ENCODE measurements around the gene AHNAK.

DNA sequence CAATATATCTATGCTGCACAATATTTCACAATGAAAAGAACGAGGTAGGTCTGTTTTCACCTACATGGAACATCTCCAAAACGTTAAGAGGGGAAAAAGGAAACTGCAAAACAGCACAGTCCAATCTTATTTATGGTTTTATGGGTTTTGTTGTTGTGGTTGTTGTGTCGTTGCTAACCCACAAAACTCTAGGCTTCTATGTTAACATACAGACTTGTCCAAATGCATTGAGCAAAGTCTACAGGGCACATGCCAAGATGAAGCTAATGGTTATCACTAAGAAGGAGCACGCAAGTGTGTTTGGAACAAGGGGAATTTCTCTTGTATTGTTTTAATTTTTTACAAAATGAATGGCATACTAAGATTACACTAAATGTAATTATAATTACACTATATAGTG, 48.6 kb downstream of the AHNAK start:
- TF ChIP-seq, protein P1, sequence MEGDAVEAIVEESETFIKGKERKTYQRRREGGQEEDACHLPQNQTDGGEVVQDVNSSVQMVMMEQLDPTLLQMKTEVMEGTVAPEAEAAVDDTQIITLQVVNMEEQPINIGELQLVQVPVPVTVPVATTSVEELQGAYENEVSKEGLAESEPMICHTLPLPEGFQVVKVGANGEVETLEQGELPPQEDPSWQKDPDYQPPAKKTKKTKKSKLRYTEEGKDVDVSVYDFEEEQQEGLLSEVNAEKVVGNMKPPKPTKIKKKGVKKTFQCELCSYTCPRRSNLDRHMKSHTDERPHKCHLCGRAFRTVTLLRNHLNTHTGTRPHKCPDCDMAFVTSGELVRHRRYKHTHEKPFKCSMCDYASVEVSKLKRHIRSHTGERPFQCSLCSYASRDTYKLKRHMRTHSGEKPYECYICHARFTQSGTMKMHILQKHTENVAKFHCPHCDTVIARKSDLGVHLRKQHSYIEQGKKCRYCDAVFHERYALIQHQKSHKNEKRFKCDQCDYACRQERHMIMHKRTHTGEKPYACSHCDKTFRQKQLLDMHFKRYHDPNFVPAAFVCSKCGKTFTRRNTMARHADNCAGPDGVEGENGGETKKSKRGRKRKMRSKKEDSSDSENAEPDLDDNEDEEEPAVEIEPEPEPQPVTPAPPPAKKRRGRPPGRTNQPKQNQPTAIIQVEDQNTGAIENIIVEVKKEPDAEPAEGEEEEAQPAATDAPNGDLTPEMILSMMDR (IDR thresholded peaks at IDR 0.05; ENCODE audit: extremely low read depth in 1 of 2, insufficient read depth in 1 of 2, low read depth in 1 of 2, low read length in 2 of 2), result no peak
- TF ChIP-seq POLR2A (IDR thresholded peaks at IDR 0.05; ENCODE audit: low read depth, low read length), result no peak
- no peak for TF ChIP-seq FOS (IDR thresholded peaks at IDR 0.05; ENCODE audit: borderline replicate concordance, insufficient read depth, low read length)
